ENCODE results near the gene CLCN1.

CLCN1 gene

GRCh38 chr7:143341842-143342241 lies 25.9 kb downstream of the CLCN1 start:
- DNase-seq: no peak

DNA sequence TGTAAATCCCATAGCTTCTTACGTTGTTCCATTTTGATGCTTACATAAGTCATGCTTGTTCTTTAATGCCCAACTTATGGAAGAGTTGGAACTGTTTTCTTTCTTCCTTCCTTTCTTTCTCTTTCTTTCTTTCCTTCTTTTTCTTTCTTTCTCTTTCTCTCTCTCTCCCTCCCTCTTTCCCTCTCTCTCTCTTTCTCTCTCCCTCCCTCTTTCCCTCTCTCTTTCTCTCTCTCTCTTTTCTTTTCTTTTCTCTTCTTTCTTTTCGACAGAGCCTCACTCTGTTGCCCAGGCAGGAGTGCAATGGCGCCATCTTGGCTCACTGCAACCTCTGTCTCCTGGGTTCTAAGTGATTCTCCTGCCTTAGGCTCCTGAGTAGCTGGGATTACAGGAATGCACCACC lies 27.7 kb downstream of the CLCN1 start:
- no peak for DNase-seq

- DNase-seq: no peak
Measured at GRCh38 chr7:143345428-143345900, 29.6 kb downstream of the CLCN1 start.

GRCh38 chr7:143346018-143346417 lies 30.1 kb downstream of the CLCN1 start:
- DNase-seq: no peak

- DNase-seq: no peak
Measured at GRCh38 chr7:143347950-143348349, 32.0 kb downstream of the CLCN1 start.

DNA sequence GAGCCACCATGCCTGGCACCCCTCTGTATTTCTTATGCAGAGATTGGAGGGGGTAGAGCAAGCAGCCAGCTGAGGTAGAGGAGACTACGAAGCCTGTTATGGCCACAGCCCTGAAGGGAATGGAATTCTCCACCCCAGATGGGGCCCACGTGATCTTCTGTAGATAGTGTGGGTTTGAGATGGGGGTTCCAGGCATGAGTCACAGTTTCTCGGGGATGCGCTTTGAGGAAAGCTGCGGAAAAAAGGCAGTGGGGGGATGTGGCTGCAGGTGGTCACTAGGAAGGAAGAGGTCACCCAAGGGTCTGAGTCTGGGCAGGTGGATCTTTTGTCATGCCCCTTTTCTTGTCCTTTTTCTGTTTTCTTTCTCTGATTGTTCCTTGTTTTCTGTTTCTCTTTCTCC lies 35.1 kb downstream of the CLCN1 start:
- no peak for DNase-seq

GRCh38 chr7:143351574-143351973 lies 35.7 kb downstream of the CLCN1 start:
- DNase-seq: no peak

GRCh38 chr7:143352531-143353002 lies 36.7 kb downstream of the CLCN1 start:
- no peak for DNase-seq

- no peak for DNase-seq
Measured at GRCh38 chr7:143354376-143354775, 38.5 kb downstream of the CLCN1 start.

DNA sequence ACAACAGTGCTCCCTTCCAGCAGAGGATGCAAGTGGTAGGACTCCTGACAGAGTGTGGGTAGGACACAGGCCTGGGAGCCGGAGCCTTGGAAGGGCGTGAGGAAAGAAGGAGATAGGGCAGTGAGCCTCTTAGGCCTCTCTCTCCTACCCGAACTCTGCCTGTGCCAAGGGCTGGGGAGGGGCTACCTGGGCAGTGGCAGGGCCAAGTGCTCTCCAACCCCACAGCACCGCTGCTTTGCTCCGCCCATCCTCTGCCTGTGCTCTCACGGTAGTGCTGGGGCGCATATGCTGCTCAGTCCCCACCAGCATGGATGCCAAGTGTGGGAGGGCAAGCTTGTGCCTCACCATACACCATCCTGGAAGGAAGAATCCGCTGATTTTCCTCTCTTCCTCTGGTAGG lies 39.1 kb downstream of the CLCN1 start:
- DNase-seq: no peak

- DNase-seq: no peak
Measured at GRCh38 chr7:143355450-143356385, 39.8 kb downstream of the CLCN1 start.

GRCh38 chr7:143356414-143357050 lies 40.6 kb downstream of the CLCN1 start:
- DNase-seq: no peak

DNA sequence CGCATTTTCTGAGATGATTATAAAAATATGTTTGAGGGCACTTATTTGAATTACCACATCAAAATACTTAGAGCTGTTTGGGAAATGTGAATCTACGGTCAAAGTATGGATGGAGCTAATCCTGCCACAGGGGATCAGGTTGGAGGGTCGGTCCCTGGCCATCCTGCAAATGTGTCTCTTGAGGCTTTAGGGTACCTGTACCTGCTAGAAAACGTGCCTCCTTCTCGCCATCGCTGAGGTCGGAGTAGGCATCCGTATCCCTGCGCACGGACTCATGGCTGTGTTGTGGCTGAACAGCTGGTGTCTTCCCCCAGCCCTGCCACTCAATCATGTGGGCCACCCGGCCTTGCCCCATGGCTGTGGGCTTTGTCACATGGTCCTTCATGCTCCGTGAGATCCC lies 42.7 kb downstream of the CLCN1 start:
- no peak for DNase-seq

DNA sequence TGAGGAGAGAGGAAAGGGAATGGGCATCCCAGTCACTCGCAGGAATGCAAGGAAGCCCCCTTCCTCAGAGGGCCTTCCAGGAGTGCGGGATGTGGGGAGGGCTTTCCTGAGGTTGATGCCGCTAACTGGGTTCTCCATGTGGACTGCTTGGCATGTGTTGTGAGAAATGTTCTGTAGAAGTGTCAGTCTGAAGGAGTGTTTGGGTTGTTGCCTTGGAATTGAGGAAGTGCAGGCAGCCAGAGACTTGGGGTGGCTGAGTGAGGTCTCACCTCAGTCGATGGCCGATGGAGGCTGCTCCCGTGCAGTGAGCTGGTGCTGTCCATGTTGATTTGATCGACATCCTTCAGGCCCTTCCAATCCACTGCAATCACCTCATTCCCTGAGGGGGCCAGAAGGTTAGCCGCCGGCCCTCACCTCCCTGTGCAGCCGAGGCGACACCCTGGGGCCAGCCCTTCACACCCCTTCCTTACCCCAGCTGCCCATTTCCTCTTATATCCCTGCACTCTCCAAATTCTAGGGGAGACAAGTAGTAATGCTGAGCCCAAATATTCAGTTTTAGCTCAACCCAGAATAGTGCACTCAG lies 44.0 kb downstream of the CLCN1 start:
- peak; percentile 5 for DNase-seq

DNA sequence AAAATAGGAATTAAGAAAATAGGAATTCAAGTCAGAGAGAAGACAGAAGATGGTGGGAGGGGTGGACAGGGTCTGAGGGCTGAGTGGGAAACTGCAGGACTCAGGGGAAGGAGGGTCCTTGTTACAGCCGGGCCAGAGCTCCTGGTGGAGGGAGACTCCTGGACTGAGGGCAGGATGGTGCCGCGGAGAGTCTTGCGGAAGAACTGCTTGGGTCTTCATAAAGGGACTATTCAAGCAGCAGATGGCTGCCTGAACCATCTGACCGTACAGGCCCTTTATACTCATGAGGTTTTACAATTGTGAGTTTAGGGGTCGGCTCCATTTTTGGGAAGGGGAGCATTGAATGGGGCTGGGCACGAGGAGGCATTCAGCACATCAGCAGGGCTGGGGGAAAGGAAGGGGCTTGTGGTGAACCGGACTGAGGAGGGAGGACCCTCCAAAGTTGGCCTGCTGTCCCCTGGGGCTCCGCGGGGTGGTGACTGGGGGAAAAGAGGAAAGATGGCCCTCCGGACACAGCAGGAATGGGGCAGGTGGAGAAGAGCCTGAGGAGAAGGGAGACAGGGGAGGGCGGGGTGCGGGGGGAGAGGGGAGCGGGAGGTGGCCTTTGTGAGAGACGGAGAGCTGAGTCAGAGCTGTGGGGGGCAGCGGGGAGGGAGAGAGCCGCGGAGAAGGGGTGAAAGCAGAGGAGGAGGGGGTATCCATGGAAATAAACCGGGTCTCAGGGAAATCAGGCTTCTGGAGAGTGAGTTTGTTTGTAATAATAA lies 45.1 kb downstream of the CLCN1 start:
- DNase-seq: no peak

DNA sequence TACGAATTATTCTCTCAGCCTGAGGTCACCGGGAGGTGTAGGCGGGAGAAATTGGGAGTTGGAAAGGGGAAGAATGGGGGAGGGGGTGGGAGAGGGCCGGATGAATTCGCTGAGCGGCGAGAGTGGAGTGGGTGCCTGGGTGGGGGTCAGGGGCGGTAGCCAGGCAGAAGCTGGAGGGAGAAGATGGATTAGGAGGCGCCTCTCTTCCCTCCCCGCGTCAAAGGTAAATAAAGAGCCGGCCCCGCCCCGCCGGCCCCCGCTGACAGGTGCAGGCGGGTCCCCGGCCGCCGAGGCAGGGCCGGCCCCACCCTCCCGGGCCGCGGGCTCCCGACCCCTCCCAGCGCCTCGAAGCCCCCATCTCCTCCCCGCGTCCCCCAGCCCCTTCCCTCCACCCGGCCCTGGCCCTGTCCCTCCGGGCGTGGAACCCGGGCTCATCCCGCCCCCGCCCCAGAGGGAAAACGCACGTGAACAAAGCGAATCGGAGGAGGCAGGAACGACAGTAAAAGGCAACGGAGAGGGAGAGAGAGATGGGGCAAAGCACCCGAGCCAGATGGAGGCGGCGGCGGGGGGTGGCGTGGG lies 45.7 kb downstream of the CLCN1 start:
- no peak for DNase-seq

DNA sequence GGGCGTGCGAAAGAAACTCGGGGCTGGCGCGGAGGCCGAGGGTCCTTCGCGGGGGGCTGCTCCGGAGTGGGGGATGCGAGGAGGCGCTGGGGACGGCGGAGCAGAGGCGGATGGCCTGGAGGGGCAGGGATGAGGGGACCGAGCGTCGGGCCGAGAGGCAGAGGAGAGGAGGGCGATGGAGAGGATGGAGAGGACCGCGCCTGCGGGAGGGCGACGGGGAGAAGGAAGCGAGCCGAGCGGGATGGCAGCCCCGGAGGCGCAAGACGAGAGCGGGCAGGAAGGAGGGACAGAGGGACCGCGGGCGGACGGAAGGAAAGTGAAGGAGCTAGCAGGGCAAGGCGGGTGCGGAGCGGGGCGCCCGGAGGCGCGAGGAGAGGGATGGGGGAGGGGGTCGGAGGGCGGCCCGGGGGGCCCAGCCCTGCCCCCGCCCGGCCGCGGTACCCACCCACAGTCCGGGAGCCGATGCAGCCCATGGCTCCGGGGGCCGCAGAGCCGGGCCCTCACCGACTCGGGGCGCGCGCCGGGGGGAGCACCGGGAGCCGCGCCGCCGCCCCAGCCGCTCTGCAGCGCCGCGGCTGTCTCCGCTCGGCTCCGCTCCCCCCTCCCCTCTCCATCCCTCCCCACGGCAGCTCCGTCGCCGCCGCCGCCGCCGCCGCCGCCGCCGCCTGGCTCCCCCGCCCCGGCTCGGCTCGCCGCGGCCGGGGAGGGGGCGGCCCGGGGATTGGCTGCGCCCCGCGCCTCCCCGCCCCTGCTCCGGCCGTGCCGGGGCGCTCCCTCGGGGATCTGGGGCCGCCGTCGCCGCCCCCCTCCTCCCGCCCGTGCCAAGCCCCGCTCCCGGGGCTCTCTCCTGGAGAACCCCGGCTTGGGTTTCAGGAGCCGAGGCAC lies 46.5 kb downstream of the CLCN1 start, which contains the start of gene FAM131B:
TSS of gene FAM131B (minus strand) at position 583 of the 885 bp plus-strand sequence. CDS start at position 473, 110 bp downstream.
- DNase-seq: no peak

DNA sequence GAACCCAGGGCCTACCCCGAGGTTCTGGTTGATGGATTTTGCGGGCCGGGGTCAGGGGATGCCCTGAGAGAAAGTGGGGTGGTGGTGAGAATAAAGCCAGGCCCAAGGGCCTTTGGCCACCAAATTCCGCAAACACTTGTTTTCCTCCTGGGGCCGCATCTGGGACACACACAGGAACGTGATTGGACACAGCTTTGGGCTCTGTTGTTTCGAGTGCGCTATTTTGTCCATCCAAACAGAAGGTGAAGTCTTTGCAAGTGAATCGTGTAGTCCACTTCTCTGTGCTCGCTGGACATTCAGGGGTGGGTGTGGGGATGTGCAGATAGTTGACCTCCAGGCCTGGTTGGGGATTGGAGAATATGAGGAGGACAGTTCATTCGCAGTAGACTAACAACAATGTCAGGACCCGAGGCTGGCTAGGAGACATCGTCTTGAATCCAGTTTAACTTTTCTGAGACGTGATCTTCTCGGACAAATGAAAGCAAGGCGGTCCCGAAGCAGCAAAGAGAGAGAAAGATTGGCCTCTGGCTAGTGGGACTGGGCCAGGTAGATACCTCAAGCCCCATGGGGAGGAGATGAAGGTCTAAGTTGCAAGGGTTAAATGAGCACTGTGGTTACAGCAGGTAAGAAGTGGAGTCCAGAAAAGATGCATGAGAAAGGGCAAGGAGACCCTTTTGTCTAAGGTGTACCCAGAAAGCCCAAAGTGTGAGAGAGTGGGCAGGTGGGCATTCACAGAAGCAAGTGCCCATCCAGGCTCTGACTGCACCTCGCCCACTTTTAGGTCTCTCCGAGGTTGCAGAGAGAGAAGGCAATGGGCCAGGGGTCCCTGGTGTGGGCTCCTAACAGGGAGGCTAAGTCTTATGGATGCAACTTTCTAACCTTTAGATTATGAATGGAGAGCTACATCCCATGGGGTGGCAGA lies 47.4 kb downstream of the CLCN1 start:
- DNase-seq: no peak

DNA sequence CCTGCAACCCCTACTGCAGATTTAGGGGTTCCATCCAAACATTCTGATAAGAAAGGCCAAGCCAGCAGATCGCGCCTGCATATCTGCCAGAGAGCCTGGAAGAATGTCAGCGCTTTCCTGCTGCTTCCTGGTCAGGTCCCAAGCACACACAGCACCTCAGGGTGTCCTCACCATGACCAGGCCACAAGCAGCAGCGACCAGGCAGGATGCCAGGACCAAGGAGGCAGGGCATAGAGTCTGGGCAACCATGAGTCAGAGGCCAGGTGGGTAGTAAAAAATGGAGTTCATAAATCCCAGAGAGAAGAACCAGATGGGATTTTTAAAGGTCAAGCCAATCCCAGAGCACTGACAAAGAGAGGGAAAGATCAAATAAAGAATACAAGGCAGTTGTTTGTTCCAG lies 52.1 kb downstream of the CLCN1 start:
- no peak for DNase-seq

- no peak for DNase-seq
Measured at GRCh38 chr7:143368387-143368786, 52.5 kb downstream of the CLCN1 start.

Data from GDM1 (cell line).